NCI-H82 treated with DMSO at 0.1 percent for 48 hours (cell line): ENCODE measurements around the gene ZFYVE1.
"Not testable (repeated sequence)": the region's sequence is repeated elsewhere in the genome, so short reads cannot be mapped to it uniquely, and the experiment has no call there.

Experiments used
- DNase-seq: peaks from one replicate; lab custom pipeline; 2025; ENCODE audit not compliant: unreplicated experiment; lab: John Stamatoyannopoulos, UW

ZFYVE1 gene

DNA sequence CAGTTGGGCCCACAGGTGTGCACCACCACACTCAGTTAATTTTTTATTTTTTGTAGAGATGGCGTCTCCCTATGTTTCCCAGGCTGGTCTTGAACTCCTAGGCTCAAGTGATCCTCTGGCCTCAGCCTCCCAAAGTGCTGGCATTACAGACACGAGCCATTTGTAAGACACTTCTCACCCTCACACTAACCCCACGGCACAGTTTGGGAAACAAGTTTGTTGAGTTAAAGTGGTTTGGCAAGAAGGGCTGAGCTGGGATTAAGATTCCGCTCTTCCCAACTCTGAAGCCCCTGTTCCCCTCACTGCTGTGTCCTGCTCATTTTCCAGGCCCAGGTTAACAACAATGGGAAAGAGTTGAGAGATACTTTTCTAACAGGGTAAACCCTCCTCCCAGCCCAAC is 65.9 kb downstream of the ZFYVE1 start:
- DNase-seq, result not testable (repeated sequence)

DNA sequence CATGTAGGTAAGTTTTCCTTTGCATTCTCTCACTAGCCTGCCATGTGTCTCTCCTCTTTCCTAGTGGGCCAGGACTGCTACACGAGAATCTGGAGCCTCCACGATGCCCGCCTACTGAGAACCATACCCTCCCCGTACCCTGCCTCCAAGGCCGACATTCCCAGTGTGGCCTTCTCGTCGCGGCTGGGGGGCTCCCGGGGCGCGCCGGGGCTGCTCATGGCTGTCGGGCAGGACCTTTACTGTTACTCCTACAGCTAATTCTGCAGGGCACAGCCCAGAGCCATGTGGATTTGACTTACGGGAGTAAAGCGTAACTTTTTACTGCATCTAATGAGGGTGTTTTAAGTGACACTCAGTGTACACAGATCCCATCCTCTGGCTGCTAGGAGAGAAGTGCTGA is 68.4 kb downstream of the ZFYVE1 start:
- no peak for DNase-seq

DNA sequence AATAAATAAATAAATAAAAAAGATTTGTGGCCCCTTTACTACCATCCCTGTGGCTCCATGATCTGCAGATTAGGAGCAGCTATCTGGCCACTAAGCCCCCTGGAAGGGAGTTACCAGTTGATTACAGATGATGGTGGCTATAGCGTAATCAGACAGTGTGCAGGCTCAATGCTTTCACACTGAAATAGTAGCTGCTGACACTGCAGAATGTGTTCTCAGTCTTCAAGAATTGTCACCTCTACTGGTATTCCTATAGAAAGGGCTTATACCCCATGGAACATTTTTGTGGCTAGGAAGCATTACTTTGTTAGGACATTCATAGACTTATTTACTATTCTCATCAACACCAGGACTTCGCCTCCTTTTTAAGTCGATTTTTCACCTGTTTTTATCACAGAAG is 69.7 kb downstream of the ZFYVE1 start:
- DNase-seq, result no peak

DNA sequence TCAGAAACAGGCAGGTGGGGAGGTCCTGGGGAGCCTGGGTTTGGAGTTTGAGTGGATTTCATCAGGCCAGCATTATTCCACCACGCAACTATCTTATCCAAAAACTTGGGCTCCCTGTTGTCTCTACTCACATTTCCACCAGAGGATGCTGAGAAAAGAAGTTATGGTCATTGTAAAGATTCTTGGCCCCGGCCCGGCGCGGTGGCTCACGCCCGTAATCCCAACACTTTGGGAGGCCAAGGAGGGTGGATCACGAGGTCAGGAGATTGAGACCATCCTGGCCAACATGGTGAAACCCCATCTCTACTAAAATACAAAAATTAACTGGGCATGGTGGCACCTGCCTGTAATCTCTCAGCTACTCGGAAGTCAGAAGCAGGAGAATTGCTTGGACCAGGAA is 70.2 kb downstream of the ZFYVE1 start:
- not testable (repeated sequence) for DNase-seq

DNA sequence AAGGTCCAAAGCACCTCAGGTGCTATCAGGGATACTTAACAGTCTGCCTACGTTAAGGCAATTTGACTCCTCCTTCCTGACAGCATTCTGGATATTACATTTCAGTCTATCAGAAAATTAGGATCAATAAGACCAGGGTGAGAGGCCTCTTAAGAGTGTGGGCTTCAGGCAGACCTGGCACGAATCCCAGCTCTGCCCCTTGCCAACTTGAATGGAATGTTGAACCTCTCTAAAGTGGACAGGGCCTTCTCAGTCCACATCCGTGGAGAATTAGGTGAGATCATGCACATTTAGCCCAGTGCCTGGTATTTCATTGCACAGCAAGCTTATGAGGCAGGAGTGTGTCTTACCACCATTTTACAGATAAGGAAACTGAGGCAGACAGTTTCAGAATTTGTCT is 74.7 kb downstream of the ZFYVE1 start:
- no peak for DNase-seq

DNA sequence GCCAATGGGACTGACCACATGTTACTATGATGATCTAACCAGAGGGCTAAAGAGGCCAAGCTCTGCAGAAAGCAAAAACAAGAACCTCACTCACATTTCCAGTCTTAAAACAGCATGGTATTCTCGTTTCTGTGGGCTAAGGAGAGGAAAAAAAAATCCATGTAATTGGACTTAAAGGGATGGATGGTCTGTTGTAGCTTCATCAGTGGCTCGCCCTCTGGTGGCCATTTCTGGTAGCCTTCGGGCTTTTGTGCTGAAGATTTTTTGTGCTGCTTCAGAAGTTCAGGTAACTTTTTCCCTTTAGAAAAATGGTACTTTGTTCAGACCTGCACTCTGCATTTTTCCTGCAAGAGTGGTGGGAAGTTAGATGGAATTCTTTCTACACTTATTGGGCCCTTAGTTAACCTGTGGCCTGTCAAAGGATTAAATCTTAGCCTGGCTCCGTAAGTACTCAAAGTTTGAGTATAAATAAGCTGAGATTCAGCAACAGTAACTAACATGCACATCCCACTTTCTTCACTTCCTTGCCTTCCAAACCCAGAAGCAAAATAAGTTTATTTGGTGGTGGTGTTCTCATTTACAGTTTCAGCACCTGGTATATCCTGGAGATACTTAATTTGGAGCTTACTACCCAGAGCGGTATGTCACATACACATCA is 78.3 kb downstream of the ZFYVE1 start:
- DNase-seq, result peak; percentile 44

DNA sequence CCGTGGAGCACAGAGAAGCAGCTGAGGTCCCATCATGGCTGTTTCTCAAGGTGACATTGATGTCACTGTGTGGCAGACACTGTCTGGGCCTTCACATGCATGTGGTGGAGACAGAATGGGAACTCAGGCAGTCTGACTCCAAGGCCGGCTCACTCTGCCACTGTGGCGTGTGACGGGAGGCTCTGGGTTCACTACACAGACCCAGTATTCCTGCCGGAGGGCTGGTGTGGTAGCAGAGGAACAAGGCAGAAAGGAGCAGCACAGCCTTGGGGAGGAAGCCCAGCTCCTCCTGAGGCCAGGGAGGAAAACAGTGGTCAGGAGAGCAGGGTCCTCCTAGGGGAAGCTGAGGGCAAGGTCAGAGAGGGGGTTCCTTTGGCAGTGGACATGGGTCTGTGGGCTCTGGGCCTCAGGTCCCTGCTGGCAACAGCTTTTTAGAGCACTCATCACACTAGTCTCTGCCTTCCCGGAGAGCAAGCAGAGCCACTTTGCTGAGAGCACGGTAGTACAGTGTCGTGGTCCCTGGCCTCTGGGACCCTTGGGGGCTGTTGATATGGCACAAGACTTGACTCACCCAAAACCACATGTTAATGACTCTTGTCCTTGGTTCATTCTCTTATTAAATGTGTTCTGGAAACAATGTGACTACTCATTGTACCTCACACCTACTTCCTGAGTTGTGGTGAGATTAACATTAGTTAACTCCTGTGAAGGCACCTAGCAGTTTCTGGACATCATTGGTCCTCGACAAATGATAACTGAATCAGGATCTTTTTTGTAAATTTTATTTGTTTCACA is 79.3 kb downstream of the ZFYVE1 start:
- DNase-seq, result no peak

DNA sequence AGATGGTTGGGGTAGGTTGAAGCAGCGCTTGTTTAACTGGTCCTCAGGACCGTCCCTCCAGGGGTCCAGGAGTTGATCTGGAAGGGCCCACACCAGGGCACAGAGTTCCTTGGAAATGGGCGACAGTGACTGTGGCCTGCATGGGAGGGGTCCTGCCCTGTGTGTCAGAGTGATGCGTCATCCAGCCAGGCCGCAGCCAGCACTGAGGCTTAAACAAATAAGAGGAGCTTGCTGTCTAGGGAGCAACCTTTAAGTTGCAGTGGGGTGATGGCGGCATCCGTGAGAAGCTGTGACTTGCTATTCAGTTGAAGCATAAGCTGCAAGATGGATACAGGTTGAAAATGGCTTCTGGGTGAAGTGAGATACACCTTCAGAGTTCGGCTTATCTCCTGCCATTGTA is 80.4 kb downstream of the ZFYVE1 start:
- DNase-seq, result no peak

DNA sequence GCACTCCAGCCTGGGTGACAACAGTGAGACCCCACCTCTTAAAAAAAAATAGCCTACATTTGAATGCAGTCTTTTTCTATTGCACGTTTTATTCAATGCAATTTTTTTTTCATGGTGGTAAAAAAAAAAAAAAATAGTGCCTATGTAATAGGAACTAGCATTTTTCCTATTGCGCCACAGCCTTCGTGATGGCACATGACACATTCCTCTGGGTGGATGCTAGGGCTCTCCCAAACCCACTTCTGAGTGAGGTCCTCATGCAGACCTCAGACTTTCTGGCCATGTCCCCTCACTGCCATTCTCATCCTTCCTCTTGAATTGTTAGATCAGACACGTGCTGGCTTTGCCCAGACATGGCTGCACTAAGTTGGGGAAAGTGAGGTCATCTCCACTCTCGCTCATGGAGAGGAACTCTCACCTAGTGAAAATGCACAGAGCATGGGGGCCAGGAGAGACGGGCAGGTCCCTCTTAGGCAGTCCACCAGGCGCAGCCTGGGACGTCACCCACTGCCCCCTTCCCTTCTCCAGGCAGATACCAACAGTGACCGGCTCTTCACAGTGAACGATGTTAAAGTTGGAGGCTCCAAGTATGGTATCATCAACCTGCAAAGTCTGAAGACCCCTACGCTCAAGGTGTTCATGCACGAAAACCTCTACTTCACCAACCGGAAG is 81.4 kb downstream of the ZFYVE1 start:
- no peak for DNase-seq

DNA sequence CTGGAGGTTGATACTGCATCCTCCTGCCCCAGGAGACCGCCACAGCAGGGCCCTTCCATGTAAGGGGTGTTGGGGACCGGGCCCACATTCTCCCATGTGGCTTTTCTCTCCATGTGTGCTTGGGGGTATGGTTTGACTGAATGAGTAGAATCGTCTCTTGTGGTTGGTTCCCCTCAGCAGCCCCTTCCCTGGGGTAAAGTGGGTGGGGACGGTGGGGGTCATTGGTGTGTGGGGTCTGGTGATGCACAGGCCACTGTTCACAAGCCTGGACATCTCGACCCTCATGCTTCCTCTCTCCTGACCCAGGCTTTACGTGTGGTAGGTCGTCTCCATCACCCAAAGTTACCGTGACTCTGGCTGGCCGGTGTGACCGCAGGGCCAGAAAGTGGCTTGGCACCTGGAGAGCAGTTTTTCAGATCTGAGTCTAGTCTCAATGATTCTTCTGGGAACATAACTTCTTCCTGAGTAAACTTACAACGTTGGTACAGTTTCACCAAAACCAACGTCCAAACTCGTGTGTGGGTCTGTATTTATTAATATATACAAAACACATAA is 83.0 kb downstream of the ZFYVE1 start:
- DNase-seq, result no peak

DNA sequence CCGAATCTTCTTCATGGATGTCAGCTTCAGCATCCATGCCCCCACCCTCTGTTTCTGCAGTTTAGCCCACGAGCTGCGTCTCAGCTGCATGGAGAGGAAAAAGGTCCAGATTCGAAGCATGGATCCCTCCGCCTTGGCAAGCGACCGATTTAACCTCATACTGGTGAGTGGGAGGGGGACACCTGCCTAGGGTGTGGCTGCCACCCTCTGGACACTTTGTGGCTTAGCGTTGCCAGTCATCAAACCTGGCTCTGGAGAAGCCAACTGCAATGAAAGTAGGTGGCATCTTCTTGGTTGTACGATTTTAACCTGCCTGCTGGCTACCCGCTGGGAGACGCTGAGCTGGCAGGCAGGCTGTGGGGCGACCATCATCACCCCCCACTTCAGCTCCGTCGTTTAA is 84.0 kb downstream of the ZFYVE1 start:
- DNase-seq, result no peak

DNA sequence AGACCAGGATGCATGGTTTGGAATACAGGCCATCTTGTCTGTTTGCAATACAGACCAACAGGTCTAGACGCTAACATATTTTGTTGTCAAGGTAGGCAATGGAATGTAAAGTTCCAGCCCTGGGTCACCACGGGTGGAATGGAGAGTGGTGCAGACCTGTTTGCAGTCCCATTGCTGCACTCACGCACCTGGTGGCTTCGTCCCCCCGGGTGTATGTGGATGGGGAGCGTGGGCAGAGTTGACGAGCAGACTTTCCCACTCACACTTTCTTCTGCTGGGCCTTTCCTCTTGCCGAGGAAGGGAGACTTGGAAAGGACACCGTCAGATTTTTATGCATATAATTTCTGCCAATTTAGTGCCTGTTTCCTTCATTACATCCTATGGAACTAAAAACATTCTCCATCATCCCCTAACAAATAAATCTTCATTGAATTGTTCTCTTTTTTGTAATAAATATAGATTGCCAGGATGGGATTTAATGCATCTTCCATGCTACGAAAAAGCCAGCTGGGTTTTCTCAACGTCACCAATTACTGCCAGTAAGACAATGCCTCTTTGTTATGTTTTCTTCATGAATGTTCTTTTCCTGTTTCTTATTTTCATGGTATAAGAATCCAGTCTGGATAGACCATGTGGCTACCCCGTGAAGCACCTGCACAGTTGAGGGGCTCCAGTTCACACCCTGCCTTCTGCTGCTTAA is 85.5 kb downstream of the ZFYVE1 start:
- no peak for DNase-seq

DNA sequence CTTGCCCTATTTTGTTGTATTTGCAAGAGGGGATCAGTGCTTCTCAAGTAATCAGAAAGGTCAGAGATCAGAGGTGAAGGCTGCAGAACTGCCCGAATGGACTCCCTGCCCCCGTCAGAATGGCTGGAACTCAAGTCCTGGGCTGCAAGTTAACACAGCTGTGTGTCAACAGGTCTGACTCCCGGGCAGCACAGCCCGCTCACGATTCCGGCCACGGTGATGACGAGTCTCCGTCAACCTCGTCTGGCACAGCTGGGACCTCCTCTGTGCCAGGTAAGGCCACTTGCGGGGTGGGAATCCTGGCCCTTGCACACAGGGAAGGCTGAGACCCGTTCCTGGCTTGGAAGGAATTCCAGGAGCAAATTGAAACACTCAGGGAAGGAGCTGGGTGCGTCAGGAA is 87.3 kb downstream of the ZFYVE1 start:
- no peak for DNase-seq

DNA sequence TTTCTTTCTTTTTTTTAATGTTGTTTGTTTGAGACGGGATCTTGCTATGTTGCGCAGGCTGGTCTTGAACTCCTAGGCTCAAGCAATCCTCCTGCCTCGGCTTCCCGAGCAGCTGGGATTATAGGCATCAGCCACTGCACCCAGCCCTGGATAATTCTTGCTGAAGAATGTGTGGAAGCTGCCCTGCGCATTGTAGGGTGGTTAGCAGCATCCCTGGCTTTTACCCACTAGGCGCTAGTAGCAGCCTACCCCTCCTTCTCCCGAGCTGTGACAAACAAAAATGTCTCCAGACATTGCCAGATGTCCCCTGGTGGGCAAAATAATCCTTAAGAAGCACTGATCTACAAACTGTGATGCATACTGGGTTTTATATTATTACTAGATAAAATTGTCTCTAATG is 94.0 kb downstream of the ZFYVE1 start:
- DNase-seq, result no peak

DNA sequence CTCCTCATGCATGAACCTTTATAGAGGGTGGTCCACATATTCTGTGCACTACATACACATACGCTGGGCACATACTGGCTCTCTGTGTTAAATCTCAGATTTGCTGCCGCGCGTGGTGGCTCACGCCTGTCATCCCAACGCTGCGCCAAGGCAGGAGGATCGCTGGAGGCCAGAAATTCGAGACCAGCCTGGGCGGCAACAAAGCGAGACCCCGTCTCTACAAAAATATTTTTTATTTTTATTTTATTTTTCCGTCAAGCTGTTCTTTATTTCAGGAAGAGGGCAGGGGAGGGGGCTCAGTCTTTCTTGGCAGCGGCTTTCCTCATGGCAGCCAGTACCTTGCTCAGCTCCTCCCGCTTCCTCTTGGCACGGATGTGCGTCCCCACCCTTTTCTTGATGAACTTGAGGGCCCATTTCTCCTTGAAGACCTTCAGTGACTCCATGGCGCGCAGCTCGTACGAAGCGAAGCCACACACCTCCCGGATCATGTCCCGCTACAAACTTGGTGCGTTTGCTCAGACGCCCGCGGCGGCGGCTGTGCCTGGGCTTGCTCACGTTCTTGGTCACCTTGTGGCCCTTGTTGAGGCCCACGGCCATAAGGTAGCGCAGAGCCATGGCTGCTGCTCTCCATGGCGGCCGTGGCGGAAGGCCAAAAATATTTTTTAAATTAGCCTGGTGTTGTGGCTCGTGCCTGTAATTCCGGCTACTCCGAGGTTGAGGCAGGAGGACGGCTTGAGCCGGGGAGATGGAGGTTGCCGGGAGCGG is 97.4 kb downstream of the ZFYVE1 start:
- DNase-seq, result no peak

DNA sequence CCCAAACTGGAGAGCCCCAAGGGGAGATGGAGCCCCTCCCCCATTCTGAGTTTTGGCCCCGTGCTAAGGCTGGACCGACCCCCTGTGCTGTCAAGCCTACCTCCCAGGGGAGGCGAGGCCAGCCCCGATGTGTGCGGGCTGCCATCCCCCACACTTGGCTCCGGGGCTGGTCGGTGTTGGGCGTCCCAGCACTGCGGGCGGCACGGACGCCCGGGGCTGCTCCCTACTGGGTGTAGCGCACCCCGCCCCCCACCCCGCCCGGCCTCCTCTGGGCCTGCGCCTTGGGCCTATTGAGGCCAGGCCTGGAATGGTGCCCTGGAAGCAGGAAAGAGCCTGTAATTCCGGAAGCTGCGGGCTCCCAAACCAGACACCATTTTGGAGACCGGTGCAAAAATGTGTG is 98.0 kb downstream of the ZFYVE1 start:
- no peak for DNase-seq

DNA sequence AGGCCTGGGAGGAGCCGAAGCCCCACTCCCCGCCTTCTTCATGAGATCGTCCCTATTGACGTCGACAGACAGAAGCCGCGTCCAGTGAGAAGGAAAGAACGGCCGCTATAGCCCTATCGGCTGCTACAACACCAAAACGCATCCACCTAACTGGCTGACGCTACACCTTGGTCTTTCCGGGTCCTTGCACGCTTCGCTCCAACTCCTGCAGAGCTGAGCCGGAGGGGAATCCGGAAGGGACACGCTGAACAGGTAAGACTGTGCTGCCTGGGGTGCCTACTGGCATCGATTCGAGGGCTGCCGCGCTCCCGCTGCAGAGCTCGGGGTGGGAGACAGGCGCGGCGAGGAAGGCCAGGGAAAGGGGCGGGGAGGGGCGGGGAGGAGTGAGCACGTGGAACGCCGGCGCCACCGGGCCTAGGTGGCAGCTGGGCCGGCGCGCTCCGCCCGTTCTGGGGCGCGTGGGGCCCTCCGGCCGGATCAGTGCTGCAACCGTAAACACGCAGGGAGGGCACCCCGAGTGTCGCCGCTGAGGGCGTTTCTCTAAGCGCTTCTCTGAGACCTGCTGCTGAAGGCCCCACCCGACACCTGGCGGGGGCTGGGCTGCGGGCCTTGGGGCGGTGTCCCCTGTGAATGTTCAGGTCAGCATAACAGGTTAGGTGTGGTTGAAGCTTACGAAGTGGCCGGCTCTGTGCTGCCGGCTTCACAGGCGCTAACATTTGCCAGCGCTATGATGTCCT is 100.4 kb downstream of the ZFYVE1 start, which contains the start of gene DCAF4:
DCAF4 (plus strand) TSS at position 173 of the 737 bp plus-strand sequence. CDS start 11,515 bp downstream, outside the sequence.
- DNase-seq, result peak; percentile 93

DNA sequence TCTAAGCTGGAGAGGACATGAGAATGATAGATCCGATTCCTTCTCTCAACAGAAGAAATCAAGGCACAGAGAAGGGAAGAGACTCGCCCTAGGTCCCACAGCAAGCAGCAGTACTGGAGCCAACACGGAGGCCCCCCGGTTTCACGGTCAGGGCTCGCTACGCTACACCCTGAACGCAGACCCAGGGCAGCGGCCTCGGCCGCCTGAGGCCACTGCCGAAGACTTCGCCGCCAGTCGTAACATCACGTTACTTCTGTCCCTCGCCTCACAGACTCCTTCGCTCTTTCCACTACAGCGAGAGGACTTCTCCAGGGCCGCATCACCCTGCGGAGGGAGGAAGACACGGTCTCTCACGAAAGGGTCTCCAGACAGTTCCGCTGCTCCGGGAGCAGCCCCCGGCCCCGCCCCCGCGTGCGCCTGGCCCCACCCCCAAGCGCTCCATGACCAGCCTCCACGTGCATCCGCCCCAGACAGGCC is 101.1 kb downstream of the ZFYVE1 start:
- no peak for DNase-seq

DNA sequence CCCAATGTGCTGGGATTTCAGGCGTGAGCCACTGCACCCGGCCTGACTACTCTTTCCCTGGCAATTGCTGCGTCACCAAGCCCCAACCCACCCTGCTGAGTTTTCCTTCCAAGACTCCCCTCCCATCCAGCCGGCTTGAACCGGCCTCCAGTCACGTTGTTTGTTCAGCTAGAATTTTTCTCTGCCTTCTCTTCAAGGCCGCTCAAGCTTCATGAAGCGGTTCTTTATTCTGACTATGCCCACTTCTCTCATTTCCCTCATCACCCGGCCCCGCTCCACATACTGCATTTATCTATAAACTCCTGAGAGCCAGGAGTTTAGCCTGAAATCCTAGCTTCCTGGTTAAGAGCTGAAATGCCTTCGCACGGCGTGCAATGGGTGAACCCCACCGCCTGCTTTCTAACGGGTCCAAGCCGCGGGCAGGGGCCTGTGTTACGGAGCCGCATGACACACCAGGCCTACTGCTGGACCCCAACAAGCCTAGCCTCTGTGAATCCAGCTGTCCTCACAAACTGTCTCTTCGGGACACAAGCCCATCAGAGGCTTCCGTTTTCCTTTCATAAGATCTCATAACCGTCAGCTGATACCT is 101.6 kb downstream of the ZFYVE1 start:
- no peak for DNase-seq
